ENCODE measurements around the gene RALGAPA1. TPM values are rescaled to one million over a fixed set of nuclear protein-coding genes. Genes with fewer than 3 reads are reported as not detected.

Gene RALGAPA1
- total RNA-seq, 1 experiment from 2014 or later = 28.2 TPM

DNA sequence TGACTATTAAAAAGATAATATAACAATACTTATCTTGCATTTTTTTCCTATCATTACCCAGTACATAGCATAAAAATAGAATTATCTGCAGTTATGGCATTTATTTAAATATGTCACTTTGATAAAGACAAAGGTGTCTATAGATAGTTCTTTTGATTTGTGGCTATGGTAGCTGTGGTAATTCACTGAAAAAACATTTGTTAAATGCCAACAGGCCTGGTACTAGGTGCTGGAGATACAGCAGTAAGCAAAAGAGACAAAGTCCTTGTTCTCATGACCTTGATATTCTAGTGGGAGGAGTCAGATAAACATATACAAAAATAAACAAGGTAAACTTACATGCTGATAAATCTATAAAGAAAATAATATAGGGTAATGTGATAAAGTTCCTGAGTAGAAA lies 230.5 kb downstream of the RALGAPA1 start:
- CTCF ChIA-PET = no interaction called here
- H3K4me1 Mint-ChIP-seq (ENCODE audit: low read depth, unreplicated experiment) = no peaks in the 10 kb centered on the region

DNA sequence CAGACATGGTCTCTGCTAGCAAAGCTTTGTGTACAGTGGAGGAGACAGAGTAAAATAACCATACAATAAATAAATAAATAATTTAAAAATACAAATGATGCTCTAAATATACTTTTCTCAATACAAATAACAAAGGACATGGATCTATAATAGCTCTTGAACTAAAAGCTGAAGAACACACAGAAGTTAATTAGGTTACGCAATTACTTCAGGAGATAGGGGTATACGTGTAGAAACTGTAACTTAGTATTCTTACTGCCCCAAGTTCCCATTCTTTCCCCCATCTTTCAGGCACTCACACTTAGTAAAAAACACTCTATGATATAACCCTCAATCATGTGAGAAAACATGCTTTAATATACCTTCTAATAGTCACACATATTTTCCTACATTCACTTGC lies 231.0 kb downstream of the RALGAPA1 start:
- Mint-ChIP-seq H3K4me1 (ENCODE audit: low read depth, unreplicated experiment) (no peaks in the 10 kb centered on the region), H3K27me3 (ENCODE audit: unreplicated experiment) (no peaks in the 10 kb centered on the region), H3K4me3 (ENCODE audit: low read depth, unreplicated experiment) (no peak overlapping the region), H3K27ac (ENCODE audit: unreplicated experiment) (no peak overlapping the region), H3K36me3 (ENCODE audit: insufficient read depth, unreplicated experiment) (no peaks in the 10 kb centered on the region), H3K9me3 (ENCODE audit: low read depth, unreplicated experiment) (no peaks in the 10 kb centered on the region)
- CTCF ChIA-PET = no interaction called here
- BruUV-seq (replicated peaks) = no TSS peak
- no peak for DNase-seq
- intact Hi-C loops (cut with micrococcal nuclease; ENCODE audit: unreplicated experiment) = no loop called here
- TF ChIP-seq, protein P1, sequence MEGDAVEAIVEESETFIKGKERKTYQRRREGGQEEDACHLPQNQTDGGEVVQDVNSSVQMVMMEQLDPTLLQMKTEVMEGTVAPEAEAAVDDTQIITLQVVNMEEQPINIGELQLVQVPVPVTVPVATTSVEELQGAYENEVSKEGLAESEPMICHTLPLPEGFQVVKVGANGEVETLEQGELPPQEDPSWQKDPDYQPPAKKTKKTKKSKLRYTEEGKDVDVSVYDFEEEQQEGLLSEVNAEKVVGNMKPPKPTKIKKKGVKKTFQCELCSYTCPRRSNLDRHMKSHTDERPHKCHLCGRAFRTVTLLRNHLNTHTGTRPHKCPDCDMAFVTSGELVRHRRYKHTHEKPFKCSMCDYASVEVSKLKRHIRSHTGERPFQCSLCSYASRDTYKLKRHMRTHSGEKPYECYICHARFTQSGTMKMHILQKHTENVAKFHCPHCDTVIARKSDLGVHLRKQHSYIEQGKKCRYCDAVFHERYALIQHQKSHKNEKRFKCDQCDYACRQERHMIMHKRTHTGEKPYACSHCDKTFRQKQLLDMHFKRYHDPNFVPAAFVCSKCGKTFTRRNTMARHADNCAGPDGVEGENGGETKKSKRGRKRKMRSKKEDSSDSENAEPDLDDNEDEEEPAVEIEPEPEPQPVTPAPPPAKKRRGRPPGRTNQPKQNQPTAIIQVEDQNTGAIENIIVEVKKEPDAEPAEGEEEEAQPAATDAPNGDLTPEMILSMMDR (IDR thresholded peaks at IDR 0.05; ENCODE audit: unreplicated experiment) = no peak

More for the DNA sequence above, 230.5 kb downstream of the RALGAPA1 start:
- DNase-seq = no peak
- Mint-ChIP-seq H3K9me3 (ENCODE audit: low read depth, unreplicated experiment) (peaks cover 3% of the 10 kb centered on the region), H3K4me3 (ENCODE audit: low read depth, unreplicated experiment) (no peak overlapping the region), H3K36me3 (ENCODE audit: insufficient read depth, unreplicated experiment) (no peaks in the 10 kb centered on the region), H3K27ac (ENCODE audit: unreplicated experiment) (no peak overlapping the region), H3K27me3 (ENCODE audit: unreplicated experiment) (no peaks in the 10 kb centered on the region)
- TF ChIP-seq, protein P1 (IDR thresholded peaks at IDR 0.05; ENCODE audit: unreplicated experiment) = no peak
- intact Hi-C loops (cut with micrococcal nuclease; ENCODE audit: unreplicated experiment) = no loop called here
- no TSS peak for BruUV-seq (replicated peaks)

DNA sequence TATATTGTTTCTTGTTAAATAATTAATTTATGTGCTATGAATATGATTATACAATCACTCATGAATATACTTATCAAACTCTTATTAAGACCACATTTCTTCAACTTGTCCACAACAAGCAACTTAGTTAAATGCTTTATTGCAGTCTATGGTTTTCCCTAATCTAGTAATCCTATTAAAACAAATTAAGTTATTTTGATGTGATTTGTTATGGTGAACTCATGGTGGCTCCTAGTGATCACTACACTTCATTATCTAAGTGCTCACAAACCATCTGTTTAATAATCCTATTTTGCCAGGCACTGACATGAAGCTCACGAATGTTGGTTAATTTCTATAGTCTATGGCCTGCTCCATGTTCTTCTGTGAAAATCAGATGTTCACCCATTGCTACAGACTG lies 232.2 kb downstream of the RALGAPA1 start:
- Mint-ChIP-seq H3K9me3 (ENCODE audit: low read depth, unreplicated experiment) (no peaks in the 10 kb centered on the region), H3K27ac (ENCODE audit: unreplicated experiment) (no peak overlapping the region), H3K4me1 (ENCODE audit: low read depth, unreplicated experiment) (no peaks in the 10 kb centered on the region), H3K36me3 (ENCODE audit: insufficient read depth, unreplicated experiment) (no peaks in the 10 kb centered on the region), H3K4me3 (ENCODE audit: low read depth, unreplicated experiment) (no peak overlapping the region), H3K27me3 (ENCODE audit: unreplicated experiment) (no peaks in the 10 kb centered on the region)
- DNase-seq = no peak
- TF ChIP-seq, protein P1 (IDR thresholded peaks at IDR 0.05; ENCODE audit: unreplicated experiment) = no peak
- no TSS peak for BruUV-seq (replicated peaks)
- intact Hi-C loops (cut with micrococcal nuclease; ENCODE audit: unreplicated experiment) = no loop called here
- CTCF ChIA-PET = no interaction called here

DNA sequence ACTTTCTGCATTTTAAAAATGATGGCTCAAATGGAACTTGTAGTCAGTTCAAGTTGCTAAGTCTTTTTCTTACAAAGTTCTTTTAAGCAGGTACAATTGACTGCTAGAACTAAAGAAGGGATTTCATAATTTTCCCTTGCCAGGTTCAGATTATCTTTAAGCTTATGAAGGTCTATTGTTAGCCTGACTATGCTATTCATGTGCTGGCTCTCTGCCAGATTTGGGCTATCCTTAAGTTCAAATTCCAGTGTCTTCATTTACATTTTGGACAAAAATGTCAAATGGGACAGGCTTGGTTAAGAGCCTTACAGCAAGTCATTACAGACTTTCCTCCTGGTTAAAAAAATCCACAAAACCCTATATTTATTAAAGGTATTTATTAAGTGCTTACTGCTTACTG lies 232.8 kb downstream of the RALGAPA1 start:
- Mint-ChIP-seq H3K9me3 (ENCODE audit: low read depth, unreplicated experiment) (no peaks in the 10 kb centered on the region), H3K4me1 (ENCODE audit: low read depth, unreplicated experiment) (no peaks in the 10 kb centered on the region), H3K4me3 (ENCODE audit: low read depth, unreplicated experiment) (no peak overlapping the region), H3K27ac (ENCODE audit: unreplicated experiment) (no peak overlapping the region), H3K36me3 (ENCODE audit: insufficient read depth, unreplicated experiment) (no peaks in the 10 kb centered on the region), H3K27me3 (ENCODE audit: unreplicated experiment) (no peaks in the 10 kb centered on the region)
- TF ChIP-seq, protein P1 (IDR thresholded peaks at IDR 0.05; ENCODE audit: unreplicated experiment) = no peak
- CTCF ChIA-PET = no interaction called here
- intact Hi-C loops (cut with micrococcal nuclease; ENCODE audit: unreplicated experiment) = no loop called here
- DNase-seq = no peak
- BruUV-seq (replicated peaks) = no TSS peak

DNA sequence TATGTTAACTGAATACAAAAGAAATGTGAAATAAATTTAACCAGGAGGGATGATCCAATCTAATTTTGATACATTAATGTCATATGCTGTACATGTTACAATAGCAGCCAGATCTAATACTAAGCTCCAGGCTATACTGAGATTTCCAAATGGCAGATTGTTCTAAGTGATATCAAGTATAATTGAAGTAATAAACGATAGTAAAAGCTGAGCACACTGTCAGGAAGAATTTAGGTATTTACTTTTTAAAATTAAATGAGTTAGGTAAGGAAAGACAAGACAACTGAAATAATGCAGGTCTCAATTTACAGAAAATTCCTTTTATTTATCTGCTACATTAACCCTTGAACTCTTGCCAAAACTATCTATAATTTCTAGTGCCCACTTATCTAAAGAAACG lies 235.2 kb downstream of the RALGAPA1 start:
- intact Hi-C loops (cut with micrococcal nuclease; ENCODE audit: unreplicated experiment) = no loop called here
- Mint-ChIP-seq H3K36me3 (ENCODE audit: insufficient read depth, unreplicated experiment) (no peaks in the 10 kb centered on the region), H3K4me1 (ENCODE audit: low read depth, unreplicated experiment) (no peaks in the 10 kb centered on the region), H3K27me3 (ENCODE audit: unreplicated experiment) (no peaks in the 10 kb centered on the region), H3K27ac (ENCODE audit: unreplicated experiment) (no peak overlapping the region), H3K4me3 (ENCODE audit: low read depth, unreplicated experiment) (no peak overlapping the region), H3K9me3 (ENCODE audit: low read depth, unreplicated experiment) (no peaks in the 10 kb centered on the region)
- no TSS peak for BruUV-seq (replicated peaks)
- TF ChIP-seq, protein P1 (IDR thresholded peaks at IDR 0.05; ENCODE audit: unreplicated experiment) = no peak
- no peak for DNase-seq
- CTCF ChIA-PET = no interaction called here
